Left lung (tissue), 14 donors: Measurements from ENCODE around the gene ZNF770. TPM values are rescaled to one million over a fixed set of nuclear protein-coding genes. Genes with fewer than 3 reads are reported as not detected.

ENCODE experiments used
- ATAC-seq: fragments of 200-7000 bp; cut with Tn5 transposase; one replicate; pipeline ENCODE4 v1.9.1; 2020; ENCODE audit warnings: moderate library complexity
- DNase-seq, 4 donors: peaks; one replicate each; pipeline ENCODE4 v3.0.0-alpha.2; 2013 to 2020
- H3K27ac ChIP-seq, 2 donors: fragments of 200-600 bp; sonication (generic) in 1 of 2; one replicate each; pipeline versions ENCODE4 v1.5.0 to v1.8.0; 2020 to 2021
- H3K27me3 ChIP-seq, 2 donors: fragments of 200-600 bp; sonication (generic) in 1 of 2; one replicate each; pipeline versions ENCODE4 v1.5.0 to v1.8.0; 2020 to 2021
- H3K36me3 ChIP-seq, 2 donors: fragments of 200-600 bp; sonication (generic) in 1 of 2; one replicate each; pipeline versions ENCODE4 v1.5.0 to v1.8.0; 2020 to 2021
- H3K4me1 ChIP-seq, 2 donors: fragments of 200-600 bp; one replicate each; pipeline ENCODE4 v1.8.0; 2021
- H3K4me3 ChIP-seq, 2 donors: fragments of 200-600 bp; sonication (generic) in 1 of 2; one replicate each; pipeline versions ENCODE4 v1.5.0 to v1.8.0; 2020 to 2021; ENCODE audit warnings: mild to moderate bottlenecking in 1 of 2
- H3K9me3 ChIP-seq, 2 donors: fragments of 200-600 bp; sonication (generic) in 1 of 2; one replicate each; pipeline versions ENCODE4 v1.5.0 to v1.8.0; 2020 to 2021
- intact Hi-C, 2 donors: fragments of 100-400 bp; cut with DNase I; formaldehyde crosslinking; loops; one replicate each; pipeline versions ENCODE4 v1.11.2 to v1.14.2; 2022
- long read RNA-seq, 12 donors: library from polyadenylated mRNA in 2 of 12; unstranded in 2 of 12; transcript quantifications; one replicate each; pipeline ENCODE4 v2.0.0 and lab custom pipeline, GENCODE V29; 2019 to 2026
- polyA plus RNA-seq, 6 donors: library from polyadenylated mRNA; unstranded; fragments of 120-200 nt; gene quantifications; one replicate each; pipeline ENCODE4 v1.2.1, GENCODE V29; 2013; ENCODE audit not compliant: insufficient read length in 6 of 6
- total RNA-seq, 2 donors: library from RNA; stranded (reverse); fragmentation: NEBNext Ultra II Directional; extraction: Animal tissue kit (Norgen Biotek cat#: 25700); gene quantifications; one replicate each; pipeline ENCODE4 v1.2.1, GENCODE V29; 2021
- TF ChIP-seq, protein P1 (sequence below), 2 donors: fragments of 200-600 bp; sonication (generic) in 1 of 2; IDR thresholded peaks; one replicate each; pipeline versions ENCODE4 v1.5.0 to v1.8.0; 2021; ENCODE audit warnings: antibody characterized with exemption in 2 of 2
- donor health status: DM: no; HTN: yes; CAD: no.
- donor health status: DM: no; HTN: no; CAD: no.

The ZNF770 gene, protein sequence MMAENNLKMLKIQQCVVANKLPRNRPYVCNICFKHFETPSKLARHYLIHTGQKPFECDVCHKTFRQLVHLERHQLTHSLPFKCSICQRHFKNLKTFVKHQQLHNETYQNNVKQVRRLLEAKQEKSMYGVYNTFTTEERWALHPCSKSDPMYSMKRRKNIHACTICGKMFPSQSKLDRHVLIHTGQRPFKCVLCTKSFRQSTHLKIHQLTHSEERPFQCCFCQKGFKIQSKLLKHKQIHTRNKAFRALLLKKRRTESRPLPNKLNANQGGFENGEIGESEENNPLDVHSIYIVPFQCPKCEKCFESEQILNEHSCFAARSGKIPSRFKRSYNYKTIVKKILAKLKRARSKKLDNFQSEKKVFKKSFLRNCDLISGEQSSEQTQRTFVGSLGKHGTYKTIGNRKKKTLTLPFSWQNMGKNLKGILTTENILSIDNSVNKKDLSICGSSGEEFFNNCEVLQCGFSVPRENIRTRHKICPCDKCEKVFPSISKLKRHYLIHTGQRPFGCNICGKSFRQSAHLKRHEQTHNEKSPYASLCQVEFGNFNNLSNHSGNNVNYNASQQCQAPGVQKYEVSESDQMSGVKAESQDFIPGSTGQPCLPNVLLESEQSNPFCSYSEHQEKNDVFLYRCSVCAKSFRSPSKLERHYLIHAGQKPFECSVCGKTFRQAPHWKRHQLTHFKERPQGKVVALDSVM
- total RNA-seq (10 to 100 TPM; 25.4 to 36.7 TPM), polyA plus RNA-seq (10 to 100 TPM; 34.5 to 46.5 (median 40.0) TPM)
- long read RNA-seq, donor 1, full-length matches to known transcripts = 15 of 15 reads
- long read RNA-seq, donor 1, partial matches to known transcripts = 0 of 15 reads
- long read RNA-seq, donor 1, other reads (novel, unspliced or antisense) = 0 of 15 reads
- long read RNA-seq, donor 2, full-length matches to known transcripts = 29 of 29 reads
- long read RNA-seq, donor 2, partial matches to known transcripts = 0 of 29 reads
- long read RNA-seq, donor 2, other reads (novel, unspliced or antisense) = 0 of 29 reads
- long read RNA-seq, donor 3, full-length matches to known transcripts = 20 of 20 reads
- long read RNA-seq, donor 3, partial matches to known transcripts = 0 of 20 reads
- long read RNA-seq, donor 3, other reads (novel, unspliced or antisense) = 0 of 20 reads
- long read RNA-seq, donor 4, full-length matches to known transcripts = 1 of 1 reads
- long read RNA-seq, donor 4, partial matches to known transcripts = 0 of 1 reads
- long read RNA-seq, donor 4, other reads (novel, unspliced or antisense) = 0 of 1 reads
- long read RNA-seq, donor 5, full-length matches to known transcripts = 11 of 11 reads
- long read RNA-seq, donor 5, partial matches to known transcripts = 0 of 11 reads
- long read RNA-seq, donor 5, other reads (novel, unspliced or antisense) = 0 of 11 reads
- long read RNA-seq, donor 6, full-length matches to known transcripts = 3 of 3 reads
- long read RNA-seq, donor 6, partial matches to known transcripts = 0 of 3 reads
- long read RNA-seq, donor 6, other reads (novel, unspliced or antisense) = 0 of 3 reads
- long read RNA-seq, donor 7, full-length matches to known transcripts = 6 of 6 reads
- long read RNA-seq, donor 7, partial matches to known transcripts = 0 of 6 reads
- long read RNA-seq, donor 7, other reads (novel, unspliced or antisense) = 0 of 6 reads
- long read RNA-seq, donor 8, full-length matches to known transcripts = 12 of 12 reads
- long read RNA-seq, donor 8, partial matches to known transcripts = 0 of 12 reads
- long read RNA-seq, donor 8, other reads (novel, unspliced or antisense) = 0 of 12 reads
- long read RNA-seq, donor 9 = 0 reads
- long read RNA-seq, donor 10, full-length matches to known transcripts = 1 of 1 reads
- long read RNA-seq, donor 10, partial matches to known transcripts = 0 of 1 reads
- long read RNA-seq, donor 10, other reads (novel, unspliced or antisense) = 0 of 1 reads
- long read RNA-seq, donor 11 = 0 reads
- long read RNA-seq, donor 12, full-length matches to known transcripts = 20 of 20 reads
- long read RNA-seq, donor 12, partial matches to known transcripts = 0 of 20 reads
- long read RNA-seq, donor 12, other reads (novel, unspliced or antisense) = 0 of 20 reads

DNA sequence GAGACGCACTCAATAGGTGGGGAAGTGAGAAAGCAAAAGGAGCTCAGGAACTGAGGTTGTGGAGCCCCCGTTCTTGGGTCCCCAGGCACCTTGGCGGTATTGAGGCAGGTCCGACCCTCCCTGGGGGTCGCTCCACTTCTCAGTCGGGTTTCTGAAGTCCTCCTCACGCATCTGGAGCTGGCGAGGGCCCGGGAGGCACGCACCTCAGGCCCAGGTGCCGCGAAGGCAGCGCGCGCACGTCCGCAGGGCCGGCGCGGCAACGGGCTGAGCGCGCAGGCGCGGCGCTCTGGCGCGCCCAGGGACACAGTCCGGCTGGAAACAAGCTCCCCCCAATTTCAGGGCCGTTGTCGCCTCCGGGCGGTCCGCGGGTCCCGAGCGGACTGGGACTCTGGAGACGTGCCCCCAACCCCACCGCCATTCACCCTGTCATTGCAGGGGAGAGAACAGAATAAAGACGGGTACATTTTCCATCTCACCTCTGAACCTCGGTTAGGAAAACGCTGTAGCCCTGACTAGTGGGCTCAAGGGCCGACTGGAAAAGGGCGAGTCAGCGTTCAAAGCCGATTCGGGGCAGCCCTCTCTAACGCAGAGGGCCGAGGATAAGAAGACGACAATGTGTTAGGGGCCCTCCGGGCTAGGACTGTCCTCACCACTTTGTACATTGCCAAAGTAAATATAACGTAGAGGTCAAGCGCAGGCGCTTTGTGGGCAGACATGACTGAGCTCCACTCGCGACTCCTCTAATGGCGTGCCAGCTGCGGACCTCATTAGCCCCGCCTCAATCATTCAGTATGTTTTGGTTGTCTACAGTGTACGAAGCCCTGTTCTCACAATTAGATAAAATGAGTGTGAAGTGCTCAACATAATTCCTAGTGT is at the start of gene ZNF770:
Gene ZNF770, minus strand, starts transcription at position 261 of the 876 bp plus-strand sequence. CDS start 4,853 bp downstream, outside the sequence.
- TF ChIP-seq, protein P1, sequence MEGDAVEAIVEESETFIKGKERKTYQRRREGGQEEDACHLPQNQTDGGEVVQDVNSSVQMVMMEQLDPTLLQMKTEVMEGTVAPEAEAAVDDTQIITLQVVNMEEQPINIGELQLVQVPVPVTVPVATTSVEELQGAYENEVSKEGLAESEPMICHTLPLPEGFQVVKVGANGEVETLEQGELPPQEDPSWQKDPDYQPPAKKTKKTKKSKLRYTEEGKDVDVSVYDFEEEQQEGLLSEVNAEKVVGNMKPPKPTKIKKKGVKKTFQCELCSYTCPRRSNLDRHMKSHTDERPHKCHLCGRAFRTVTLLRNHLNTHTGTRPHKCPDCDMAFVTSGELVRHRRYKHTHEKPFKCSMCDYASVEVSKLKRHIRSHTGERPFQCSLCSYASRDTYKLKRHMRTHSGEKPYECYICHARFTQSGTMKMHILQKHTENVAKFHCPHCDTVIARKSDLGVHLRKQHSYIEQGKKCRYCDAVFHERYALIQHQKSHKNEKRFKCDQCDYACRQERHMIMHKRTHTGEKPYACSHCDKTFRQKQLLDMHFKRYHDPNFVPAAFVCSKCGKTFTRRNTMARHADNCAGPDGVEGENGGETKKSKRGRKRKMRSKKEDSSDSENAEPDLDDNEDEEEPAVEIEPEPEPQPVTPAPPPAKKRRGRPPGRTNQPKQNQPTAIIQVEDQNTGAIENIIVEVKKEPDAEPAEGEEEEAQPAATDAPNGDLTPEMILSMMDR (IDR thresholded peaks at IDR 0.05) = no peak
- intact Hi-C loops = no loop called here
- H3K4me1 ChIP-seq = peaks cover 8 to 45% of the 10 kb centered on the region in 2 donors
- peak within 1 kb of the TSS; percentile 96 to 97 for H3K27ac ChIP-seq
- H3K9me3 ChIP-seq = no peaks in the 10 kb centered on the region
- H3K4me3 ChIP-seq = peak within 1 kb of the TSS; percentile 62 to 92
- H3K27me3 ChIP-seq = no peaks in the 10 kb centered on the region
- DNase-seq (peak; percentile 84 to 93 (median 90)), ATAC-seq (peak; percentile 97)
- H3K36me3 ChIP-seq = peaks cover 0 to 2% of the 10 kb centered on the region in 2 donors

DNA sequence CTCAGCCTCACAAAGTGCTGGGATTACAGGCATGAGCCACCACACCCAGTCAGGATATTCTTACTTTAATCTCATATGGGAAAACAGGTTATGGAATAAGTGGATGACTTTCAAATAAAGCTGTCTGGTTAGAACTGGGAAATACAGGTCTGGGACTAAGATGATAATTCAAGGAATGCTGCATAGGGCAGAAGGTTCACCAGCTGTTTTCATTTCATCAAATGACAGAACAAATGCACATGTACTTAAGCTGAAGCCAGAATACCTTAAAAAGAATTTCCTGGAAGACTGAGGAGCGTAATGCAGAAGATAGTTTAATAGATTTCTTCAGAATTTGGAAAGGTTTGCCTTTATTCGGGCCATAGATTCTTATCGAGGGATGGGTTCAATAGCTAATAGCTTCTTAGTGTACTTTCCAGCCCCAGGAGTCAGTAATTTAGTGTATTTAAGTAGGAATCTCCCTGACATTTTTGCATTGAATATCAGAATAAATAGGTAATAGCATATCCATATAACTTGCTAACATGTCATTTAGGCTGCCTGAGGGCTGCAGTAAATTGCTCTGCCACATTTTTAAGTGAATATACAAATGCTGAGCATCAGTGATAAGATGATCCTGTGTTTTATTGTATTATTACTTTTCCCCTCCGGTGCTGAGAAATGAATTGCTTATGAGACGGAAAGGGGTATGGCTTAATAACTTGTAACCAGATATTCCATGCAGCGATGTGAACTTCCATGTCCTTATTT is 40.3 kb upstream of the ZNF770 start:
- peaks cover 0 to 4% of the 10 kb centered on the region in 2 donors for H3K4me1 ChIP-seq
- no peaks in the 10 kb centered on the region for H3K27me3 ChIP-seq
- ATAC-seq (no peak), DNase-seq (no peak)
- no peaks in the 10 kb centered on the region for H3K9me3 ChIP-seq
- TF ChIP-seq, protein P1 (IDR thresholded peaks at IDR 0.05) = no peak
- intact Hi-C loops = no loop called here
- no peak overlapping the region for H3K4me3 ChIP-seq
- H3K36me3 ChIP-seq = no peaks in the 10 kb centered on the region
- no peak overlapping the region for H3K27ac ChIP-seq

DNA sequence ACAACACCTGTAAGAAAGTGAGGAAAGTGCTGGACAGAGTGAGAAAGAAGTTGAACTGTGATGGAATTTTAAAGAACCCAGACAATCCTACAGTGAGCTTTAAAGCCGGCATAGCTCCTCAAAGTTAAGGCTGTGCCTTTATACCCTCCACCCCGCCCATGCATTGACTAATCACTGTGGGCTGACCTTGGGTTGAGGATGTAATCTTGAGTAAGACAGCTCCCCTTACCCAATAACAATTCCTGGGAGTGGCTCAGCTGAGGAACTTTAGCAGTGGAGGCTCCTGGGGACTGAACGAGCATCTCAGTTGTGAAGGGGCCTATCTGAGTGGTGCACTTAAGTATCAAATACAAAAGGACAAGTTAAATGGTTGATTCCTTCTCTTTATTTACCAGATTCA is 35.7 kb upstream of the ZNF770 start:
- Histone ChIP-seq H3K36me3 (no peaks in the 10 kb centered on the region), H3K27me3 (no peaks in the 10 kb centered on the region), H3K27ac (peak overlapping the region in 1 of 2 donors; percentile 75), H3K4me3 (no peak overlapping the region), H3K4me1 (peaks cover 4 to 10% of the 10 kb centered on the region in 2 donors), H3K9me3 (no peaks in the 10 kb centered on the region)
- intact Hi-C loops = no loop called here
- TF ChIP-seq, protein P1 (IDR thresholded peaks at IDR 0.05) = no peak
- ATAC-seq = peak; percentile 48
- DNase-seq = peak in 1 of 4 donors; percentile 37
